Muscle of arm (tissue), 12 donors: ENCODE data around the gene CITED1. TPM values are rescaled to one million over a fixed set of nuclear protein-coding genes. Genes with fewer than 3 reads are reported as not detected.

Source experiments
- DNase-seq: peaks from one replicate; pipeline ENCODE4 v3.0.0-alpha.2; 2013
- polyA plus RNA-seq, 12 donors: library from polyadenylated mRNA; unstranded; fragments of 120-200 nt; gene quantifications; one replicate each; pipeline ENCODE4 v1.2.1, GENCODE V29; 2013; ENCODE audit not compliant: insufficient read length in 12 of 12

CITED1 gene
- polyA plus RNA-seq, 12 donors = 11.5 to 31.7 (median 15.7) TPM; not detected in 1

GRCh38 chrX:72271812-72272211 lies 33.9 kb downstream of the CITED1 start:
- no peak for DNase-seq

- DNase-seq = no peak
These were observed 34.5 kb downstream of the CITED1 start for GRCh38 chrX:72271091-72271788.

DNA sequence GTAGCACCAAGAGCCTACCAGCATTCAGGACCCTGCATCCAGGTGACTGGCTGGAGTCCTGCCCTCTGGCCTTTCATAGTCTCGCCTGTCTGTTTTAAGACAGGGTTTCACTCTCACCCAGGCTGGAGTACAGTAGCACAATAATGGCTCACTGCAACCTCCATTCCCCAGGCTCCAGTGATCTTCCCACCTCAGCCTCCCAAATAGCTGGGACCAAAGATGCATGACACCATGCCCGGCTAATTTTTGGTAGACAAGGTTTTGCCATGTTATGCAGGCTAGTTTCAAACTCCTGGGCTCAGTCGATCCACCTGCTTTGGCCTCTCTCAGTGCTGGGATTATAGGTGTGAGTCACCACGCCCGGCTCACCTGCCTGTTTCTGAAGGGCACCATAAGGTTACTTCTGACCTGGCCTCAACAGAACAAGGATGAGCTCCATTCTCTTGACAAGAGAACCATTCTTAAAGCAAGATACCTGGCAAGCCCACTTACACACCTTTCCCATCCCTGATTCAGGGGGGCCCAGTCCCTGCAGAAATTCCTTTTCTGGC lies 35.3 kb downstream of the CITED1 start:
- DNase-seq = no peak

GRCh38 chrX:72269671-72270251 lies 36.0 kb downstream of the CITED1 start:
- no peak for DNase-seq

- no peak for DNase-seq
These were observed 36.9 kb downstream of the CITED1 start for GRCh38 chrX:72268597-72269365.

DNA sequence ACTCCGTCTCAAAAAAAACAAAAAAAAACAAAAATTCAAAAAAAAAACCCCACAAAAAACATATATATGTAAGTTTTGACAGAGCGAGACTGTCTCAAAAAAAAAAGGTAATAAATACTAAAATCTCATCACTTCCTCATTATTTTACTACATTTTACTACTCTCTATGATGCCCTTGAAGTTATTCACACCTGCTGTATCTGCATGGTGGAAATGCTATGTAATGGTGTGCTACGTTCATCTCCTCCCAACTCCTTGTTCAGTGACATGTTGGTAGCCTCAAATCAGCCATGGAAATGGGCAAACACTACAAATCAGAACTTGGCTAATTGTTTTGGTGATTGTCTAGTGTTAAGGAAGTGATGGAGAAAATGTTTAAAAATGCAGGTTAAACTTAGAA lies 40.5 kb downstream of the CITED1 start:
- no peak for DNase-seq

GRCh38 chrX:72262077-72262476 lies 43.6 kb downstream of the CITED1 start:
- no peak for DNase-seq

DNA sequence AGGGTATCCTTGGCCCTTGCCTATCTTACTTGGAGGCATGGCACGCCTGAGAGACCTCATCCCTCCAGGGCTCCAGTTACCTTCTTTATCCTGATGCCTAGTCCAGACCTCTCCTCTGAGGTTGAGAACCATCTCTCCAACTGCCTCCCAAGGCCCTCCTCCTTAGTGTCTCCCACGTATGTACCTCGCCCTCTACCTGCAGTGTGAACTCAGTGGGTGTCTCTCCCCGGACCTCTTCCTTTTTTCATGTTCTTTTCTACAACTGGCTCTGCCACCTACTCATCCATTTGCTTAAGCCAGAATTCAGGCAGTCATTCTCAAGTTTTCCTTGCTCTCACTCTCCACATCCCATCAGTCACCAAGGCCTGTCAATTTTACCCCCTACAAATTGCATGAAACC lies 45.3 kb downstream of the CITED1 start:
- no peak for DNase-seq

GRCh38 chrX:72258174-72258573 lies 47.5 kb downstream of the CITED1 start:
- peak; percentile 15 for DNase-seq

DNA sequence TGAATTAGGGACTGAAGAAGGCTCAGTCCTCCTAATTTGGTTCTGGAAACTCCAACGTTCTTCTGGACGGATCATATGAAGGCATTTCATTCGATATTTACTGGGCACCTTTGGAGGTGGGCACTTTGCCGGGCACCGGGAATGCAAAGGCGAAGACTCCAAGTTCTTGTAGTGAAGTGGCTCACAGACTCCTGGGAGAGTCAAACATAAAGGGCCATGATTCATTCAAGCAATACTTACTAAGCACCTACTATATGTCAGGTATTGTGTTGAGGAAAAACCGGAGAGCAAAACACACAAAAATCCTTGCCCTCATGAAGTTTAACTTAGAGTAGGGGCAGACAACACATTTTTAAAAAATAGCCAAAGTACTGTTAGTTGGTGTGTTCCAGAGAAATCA lies 49.9 kb downstream of the CITED1 start:
- no peak for DNase-seq

- no peak for DNase-seq
These were observed 50.3 kb downstream of the CITED1 start for GRCh38 chrX:72255445-72255844.

DNA sequence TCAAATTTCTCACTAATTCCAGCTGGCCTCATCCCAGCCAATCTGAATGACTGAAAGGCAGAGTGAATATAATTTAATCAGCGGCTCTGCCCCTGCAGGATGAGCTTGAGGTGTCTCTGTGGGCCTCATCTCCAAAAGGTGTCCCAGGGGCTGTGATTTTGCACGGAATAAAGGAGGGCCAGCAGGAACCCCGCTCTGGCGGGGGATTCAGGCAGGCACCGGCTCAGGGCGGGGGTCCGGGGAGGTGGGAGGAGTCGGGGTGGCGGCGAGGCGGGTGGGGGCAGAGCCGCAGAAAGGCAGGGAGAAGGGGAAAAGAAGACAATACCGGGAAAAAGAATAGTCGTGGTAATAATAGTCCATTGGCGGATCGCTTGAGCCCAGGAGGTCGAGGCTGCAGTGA lies 50.9 kb downstream of the CITED1 start:
- DNase-seq = no peak

DNA sequence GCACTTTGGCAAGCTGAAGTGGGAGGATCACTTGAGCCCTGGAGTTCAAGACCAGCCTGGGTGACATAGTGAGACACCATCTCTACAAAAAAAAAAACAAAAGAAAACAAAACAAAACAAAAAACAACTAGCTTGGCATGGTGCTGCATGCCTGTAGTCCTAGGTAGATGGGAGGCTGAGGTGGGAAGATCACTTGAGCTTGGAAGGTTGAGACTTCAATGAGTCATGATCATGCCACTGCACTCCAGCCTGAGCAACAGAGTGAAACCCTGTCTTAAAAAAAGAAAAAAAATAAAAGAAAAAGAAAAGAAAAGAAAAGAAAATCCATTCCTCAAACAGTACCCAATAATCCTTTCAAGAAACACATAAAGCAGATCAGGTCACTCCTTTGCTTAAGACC lies 52.0 kb downstream of the CITED1 start:
- DNase-seq = no peak

Other genes with a start within 250 kb of the CITED1 start
- gene RTL5, start 174.0 kb downstream of the CITED1 start, polyA plus RNA-seq = 10 to 100 TPM in 9 of 12 donors, 1 to 10 TPM in 2, not detected in 1; 8.7 to 14.1 (median 11.1) TPM
- 10 to 100 TPM in 11 of 12 donors, not detected in 1; 25.5 to 52.0 (median 30.0) TPM for gene PIN4, start 124.2 kb downstream of the CITED1 start, polyA plus RNA-seq
- 1 to 10 TPM in 10 of 12 donors, not detected in 2; 1.2 to 3.5 (median 2.8) TPM for gene ERCC6L, start 66.9 kb downstream of the CITED1 start, polyA plus RNA-seq
- gene RPS4X, start 28.7 kb downstream of the CITED1 start, polyA plus RNA-seq = 1,000 to 10,000 TPM in 11 of 12 donors, not detected in 1; 1,659 to 2,946 (median 1,962) TPM